Osteoblast (primary cell): ENCODE measurements around the gene KRT14. TPM values are rescaled to one million over a fixed set of nuclear protein-coding genes. Genes with fewer than 3 reads are reported as not detected.
"Not testable (repeated sequence)": the region's sequence is repeated elsewhere in the genome, so short reads cannot be mapped to it uniquely, and the experiment has no call there.

Experiments
- DNase-seq: peaks from one replicate; pipeline ENCODE4 v3.0.0; 2011; ENCODE audit warnings: low spot score, mixed read lengths; ENCODE audit not compliant: insufficient read length; ENCODE audit errors: missing footprints
- H2AFZ ChIP-seq: 2 replicates; pipeline ENCODE4 v1.6.0; 2011; ENCODE audit warnings: mild to moderate bottlenecking, low read length
- H3K27ac ChIP-seq: 2 replicates; pipeline ENCODE4 v1.5.1; 2011; ENCODE audit warnings: mild to moderate bottlenecking, low read depth, low read length, moderate library complexity
- H3K27me3 ChIP-seq: 2 replicates; pipeline ENCODE4 v1.6.0; 2012; ENCODE audit warnings: mild to moderate bottlenecking, control low read depth, inconsistent platforms, low read length, moderate library complexity; ENCODE audit not compliant: insufficient read depth
- H3K36me3 ChIP-seq: 2 replicates; pipeline ENCODE4 v1.5.1; 2011; ENCODE audit warnings: mild to moderate bottlenecking, low read length, control low read depth, moderate library complexity; ENCODE audit not compliant: insufficient read depth
- H3K4me1 ChIP-seq: 2 replicates; pipeline ENCODE4 v1.5.1; 2011; ENCODE audit warnings: mild to moderate bottlenecking, low read length, control low read depth, moderate library complexity; ENCODE audit not compliant: insufficient read depth
- H3K4me2 ChIP-seq: 2 replicates; pipeline ENCODE4 v1.6.0; 2011; ENCODE audit warnings: mild to moderate bottlenecking, low read length; ENCODE audit not compliant: insufficient read depth
- H3K4me3 ChIP-seq: fragments of 200-600 bp; sonication (generic); 3 replicates; pipeline ENCODE4 v1.5.1; 2012; ENCODE audit warnings: mild to moderate bottlenecking, low read length, inconsistent platforms; ENCODE audit not compliant: insufficient read depth
- H3K79me2 ChIP-seq: 2 replicates; pipeline ENCODE4 v1.6.0; 2012; ENCODE audit warnings: mild to moderate bottlenecking, low read length, control low read depth, inconsistent platforms; ENCODE audit not compliant: insufficient read depth
- H3K9me3 ChIP-seq: 2 replicates; pipeline ENCODE4 v1.5.1; 2011; ENCODE audit warnings: low read depth, low read length, control low read depth
- H4K20me1 ChIP-seq: 2 replicates; pipeline ENCODE4 v1.6.0; 2012; ENCODE audit warnings: mild to moderate bottlenecking, low read length, control low read depth; ENCODE audit not compliant: insufficient read depth
- total RNA-seq: library from RNA; depleted of rRNA; stranded (reverse); fragments of >200 nt; gene quantifications from 2 replicates; pipeline ENCODE4 v1.2.3, GENCODE V29; 2012
- TF ChIP-seq, protein P1 (sequence below): IDR thresholded peaks from 2 replicates; pipeline ENCODE4 v1.5.1; 2011; ENCODE audit warnings: mild to moderate bottlenecking, low read depth, low read length, moderate library complexity; ENCODE audit errors: extremely low read depth

KRT14 gene
- total RNA-seq, 1 donor, result 12.3 TPM

DNA sequence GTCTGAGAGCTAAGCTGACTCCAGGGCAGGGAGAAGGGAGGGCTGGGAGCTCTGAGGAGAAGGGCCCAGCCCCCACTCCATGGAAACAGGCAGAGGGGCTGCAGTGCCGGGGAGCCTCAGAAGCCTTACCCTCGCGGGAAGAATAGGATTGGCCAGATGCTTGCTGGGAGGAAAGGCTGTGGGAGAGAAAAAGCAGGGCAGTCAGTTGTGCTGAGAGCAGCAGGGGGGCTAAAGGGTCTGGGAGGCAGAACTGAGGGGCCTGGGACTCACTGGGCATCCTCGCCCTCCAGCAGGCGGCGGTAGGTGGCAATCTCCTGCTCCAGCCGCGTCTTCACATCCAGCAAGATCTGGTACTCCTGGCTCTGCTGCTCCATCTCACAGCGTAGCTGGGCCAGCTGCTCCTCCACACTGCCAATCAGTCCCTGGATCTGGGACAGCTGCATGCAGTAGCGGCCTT, 23.4 kb upstream of the KRT14 start:
- H3K9me3 ChIP-seq, DNase-seq, H3K27ac ChIP-seq, H3K36me3 ChIP-seq, H3K4me2 ChIP-seq, H3K4me3 ChIP-seq, H2AFZ ChIP-seq, H3K4me1 ChIP-seq, H4K20me1 ChIP-seq, H3K79me2 ChIP-seq, H3K27me3 ChIP-seq: not testable (repeated sequence)
- TF ChIP-seq, protein P1, sequence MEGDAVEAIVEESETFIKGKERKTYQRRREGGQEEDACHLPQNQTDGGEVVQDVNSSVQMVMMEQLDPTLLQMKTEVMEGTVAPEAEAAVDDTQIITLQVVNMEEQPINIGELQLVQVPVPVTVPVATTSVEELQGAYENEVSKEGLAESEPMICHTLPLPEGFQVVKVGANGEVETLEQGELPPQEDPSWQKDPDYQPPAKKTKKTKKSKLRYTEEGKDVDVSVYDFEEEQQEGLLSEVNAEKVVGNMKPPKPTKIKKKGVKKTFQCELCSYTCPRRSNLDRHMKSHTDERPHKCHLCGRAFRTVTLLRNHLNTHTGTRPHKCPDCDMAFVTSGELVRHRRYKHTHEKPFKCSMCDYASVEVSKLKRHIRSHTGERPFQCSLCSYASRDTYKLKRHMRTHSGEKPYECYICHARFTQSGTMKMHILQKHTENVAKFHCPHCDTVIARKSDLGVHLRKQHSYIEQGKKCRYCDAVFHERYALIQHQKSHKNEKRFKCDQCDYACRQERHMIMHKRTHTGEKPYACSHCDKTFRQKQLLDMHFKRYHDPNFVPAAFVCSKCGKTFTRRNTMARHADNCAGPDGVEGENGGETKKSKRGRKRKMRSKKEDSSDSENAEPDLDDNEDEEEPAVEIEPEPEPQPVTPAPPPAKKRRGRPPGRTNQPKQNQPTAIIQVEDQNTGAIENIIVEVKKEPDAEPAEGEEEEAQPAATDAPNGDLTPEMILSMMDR, result peak; percentile 30

DNA sequence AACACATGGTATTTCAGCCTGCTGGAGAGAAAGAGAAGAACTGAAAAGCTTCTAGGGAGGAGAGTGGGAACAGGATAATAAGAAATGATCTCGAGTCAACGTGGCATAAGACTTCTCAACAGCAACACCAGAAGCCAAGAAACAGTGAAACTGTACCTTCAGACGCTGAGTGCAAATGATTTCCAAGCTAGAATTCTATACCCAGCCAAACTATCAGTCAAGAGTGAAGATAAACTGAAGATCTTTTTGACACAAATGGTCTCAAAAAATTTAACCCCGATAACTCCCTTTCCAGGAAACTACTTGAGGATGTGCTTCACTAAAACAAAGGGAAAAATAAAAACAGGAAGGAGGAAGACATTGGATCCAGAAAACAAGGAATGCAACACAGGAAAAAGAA, 20.2 kb upstream of the KRT14 start:
- not testable (repeated sequence) for H3K4me1 ChIP-seq, H3K79me2 ChIP-seq, DNase-seq, H2AFZ ChIP-seq, H3K36me3 ChIP-seq, H3K4me3 ChIP-seq, H4K20me1 ChIP-seq, H3K9me3 ChIP-seq, H3K27ac ChIP-seq, H3K4me2 ChIP-seq
- H3K27me3 ChIP-seq, result peaks cover 14% of the 10 kb centered on the region

DNA sequence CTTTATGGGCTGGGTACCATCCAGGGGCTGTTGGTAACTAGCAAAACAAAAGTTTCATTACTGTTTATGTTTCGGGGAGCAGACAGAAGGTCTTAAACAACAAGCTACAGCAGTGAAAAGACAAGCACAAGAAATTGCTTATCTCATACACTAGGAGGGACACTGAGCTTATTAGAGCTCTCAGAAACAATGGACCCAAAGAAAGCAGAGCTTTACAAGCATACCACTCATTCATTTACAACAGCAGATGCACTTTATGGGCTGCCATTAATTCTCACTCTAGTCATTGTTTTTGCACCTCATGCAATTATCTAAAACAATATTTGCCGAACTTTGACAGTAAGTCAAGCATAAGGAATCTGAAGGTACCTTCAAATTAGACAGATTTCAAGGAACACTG, 15.8 kb upstream of the KRT14 start:
- no peak overlapping the region for H2AFZ ChIP-seq

DNA sequence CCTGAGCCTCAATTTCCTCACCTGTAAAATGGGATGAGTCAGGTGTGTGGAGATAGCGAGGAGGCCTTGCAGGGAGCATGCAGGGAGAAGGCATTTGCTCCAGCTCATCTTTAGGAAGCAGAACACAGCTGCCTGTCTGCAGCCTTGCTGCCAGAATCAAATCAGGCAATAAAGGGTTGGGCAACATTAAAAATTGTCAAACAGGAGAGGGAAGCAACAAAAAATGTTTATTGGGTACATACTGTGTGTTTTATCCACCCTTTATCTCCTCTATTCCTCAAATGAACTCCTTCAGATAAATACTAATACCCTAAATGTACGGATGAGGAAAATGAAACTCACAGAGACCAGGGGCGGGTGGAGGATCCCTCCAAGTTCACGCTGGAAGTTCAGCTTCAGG, 13.6 kb upstream of the KRT14 start:
- Histone ChIP-seq H3K4me2 (no peak overlapping the region), H4K20me1 (no peaks in the 10 kb centered on the region), H3K4me3 (no peak overlapping the region), H3K9me3 (no peaks in the 10 kb centered on the region), H3K27me3 (peaks cover 16% of the 10 kb centered on the region), H3K36me3 (no peaks in the 10 kb centered on the region), H3K27ac (no peak overlapping the region), H3K79me2 (no peaks in the 10 kb centered on the region), H3K4me1 (no peaks in the 10 kb centered on the region), H2AFZ (no peak overlapping the region)
- TF ChIP-seq, protein P1, result no peak
- DNase-seq, result no peak

More for the DNA sequence above, 15.8 kb upstream of the KRT14 start:
- Histone ChIP-seq H3K79me2 (no peaks in the 10 kb centered on the region), H3K27me3 (peaks cover 8% of the 10 kb centered on the region), H3K27ac (no peak overlapping the region), H4K20me1 (no peaks in the 10 kb centered on the region), H3K36me3 (no peaks in the 10 kb centered on the region), H3K4me3 (no peak overlapping the region), H3K9me3 (peaks cover 5% of the 10 kb centered on the region), H3K4me1 (no peaks in the 10 kb centered on the region), H3K4me2 (no peak overlapping the region)
- no peak for DNase-seq
- TF ChIP-seq, protein P1, result no peak

DNA sequence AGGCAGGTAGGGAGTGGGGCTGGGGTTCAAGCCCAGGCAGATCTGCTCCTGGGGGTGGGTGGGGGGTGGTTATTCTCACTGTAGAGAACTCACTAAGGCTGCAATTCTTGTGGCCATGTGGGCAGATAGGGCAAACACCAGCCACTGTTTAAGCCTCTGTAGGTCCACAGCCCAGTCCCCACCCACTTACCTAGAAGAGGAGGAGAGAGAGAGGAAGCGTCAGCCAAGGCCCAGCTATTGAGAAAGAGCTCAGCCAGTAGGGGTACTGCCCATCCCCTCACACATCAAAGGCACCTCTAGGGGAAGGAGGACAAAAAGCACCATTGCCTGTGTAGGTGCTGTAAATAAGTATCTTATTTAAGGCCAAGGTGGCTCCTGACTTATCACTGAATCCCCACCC, 13.0 kb upstream of the KRT14 start:
- Histone ChIP-seq H3K36me3 (no peaks in the 10 kb centered on the region), H3K4me3 (no peak overlapping the region), H3K27ac (no peak overlapping the region), H3K4me2 (no peak overlapping the region), H3K27me3 (peaks cover 23% of the 10 kb centered on the region), H2AFZ (no peak overlapping the region), H4K20me1 (no peaks in the 10 kb centered on the region), H3K9me3 (no peaks in the 10 kb centered on the region), H3K79me2 (no peaks in the 10 kb centered on the region), H3K4me1 (no peaks in the 10 kb centered on the region)
- TF ChIP-seq, protein P1, result no peak
- DNase-seq, result no peak
